GM18868 (cell line): ENCODE data around the gene TANC1.

Source experiments
- ATAC-seq: cut with Tn5 transposase; IDR thresholded peaks from one replicate; pipeline ENCODE4 v1.9.1; 2021; ENCODE audit warnings: mild to moderate bottlenecking, moderate library complexity; ENCODE audit not compliant: unreplicated experiment

Gene TANC1

GRCh38 chr2:159053161-159054031 lies 85.0 kb downstream of the TANC1 start:
- ATAC-seq = no peak

GRCh38 chr2:159054032-159054334 lies 85.5 kb downstream of the TANC1 start:
- no peak for ATAC-seq

GRCh38 chr2:159054985-159055384 lies 86.5 kb downstream of the TANC1 start:
- ATAC-seq = no peak

GRCh38 chr2:159060518-159060917 lies 92.1 kb downstream of the TANC1 start:
- ATAC-seq = no peak

- ATAC-seq = no peak
These were observed 95.2 kb downstream of the TANC1 start for GRCh38 chr2:159063677-159064076.

- ATAC-seq = no peak
These were observed 96.2 kb downstream of the TANC1 start for GRCh38 chr2:159064446-159065301.

- ATAC-seq = no peak
These were observed 96.9 kb downstream of the TANC1 start for GRCh38 chr2:159065313-159065712.

- no peak for ATAC-seq
These were observed 97.5 kb downstream of the TANC1 start for GRCh38 chr2:159065891-159066290.

GRCh38 chr2:159066541-159067156 lies 98.2 kb downstream of the TANC1 start:
- no peak for ATAC-seq

GRCh38 chr2:159067971-159068370 lies 99.5 kb downstream of the TANC1 start:
- ATAC-seq = no peak

GRCh38 chr2:159069229-159069628 lies 100.8 kb downstream of the TANC1 start:
- ATAC-seq = no peak

- ATAC-seq = no peak
These were observed 101.8 kb downstream of the TANC1 start for GRCh38 chr2:159070235-159070634.

GRCh38 chr2:159071190-159071915 lies 102.9 kb downstream of the TANC1 start:
- ATAC-seq = no peak

- ATAC-seq = no peak
These were observed 104.4 kb downstream of the TANC1 start for GRCh38 chr2:159072795-159073194.

- no peak for ATAC-seq
These were observed 104.8 kb downstream of the TANC1 start for GRCh38 chr2:159073256-159073655.

GRCh38 chr2:159074605-159075004 lies 106.2 kb downstream of the TANC1 start:
- ATAC-seq = no peak

GRCh38 chr2:159075727-159076126 lies 107.3 kb downstream of the TANC1 start:
- ATAC-seq = no peak

GRCh38 chr2:159076241-159076640 lies 107.8 kb downstream of the TANC1 start:
- no peak for ATAC-seq

GRCh38 chr2:159077869-159078268 lies 109.4 kb downstream of the TANC1 start:
- no peak for ATAC-seq

GRCh38 chr2:159078443-159078842 lies 110.0 kb downstream of the TANC1 start:
- no peak for ATAC-seq

GRCh38 chr2:159080641-159081040 lies 112.2 kb downstream of the TANC1 start:
- no peak for ATAC-seq
